Epidermal melanocyte (primary cell): ENCODE measurements around the gene SCFD2.
"Not testable (repeated sequence)": the region's sequence is repeated elsewhere in the genome, so short reads cannot be mapped to it uniquely, and the experiment has no call there.

Experiments used
- DNase-seq: peaks from one replicate; pipeline ENCODE4 v3.0.0; 2011; ENCODE audit warnings: low spot score; ENCODE audit not compliant: insufficient read length

SCFD2 gene

DNA sequence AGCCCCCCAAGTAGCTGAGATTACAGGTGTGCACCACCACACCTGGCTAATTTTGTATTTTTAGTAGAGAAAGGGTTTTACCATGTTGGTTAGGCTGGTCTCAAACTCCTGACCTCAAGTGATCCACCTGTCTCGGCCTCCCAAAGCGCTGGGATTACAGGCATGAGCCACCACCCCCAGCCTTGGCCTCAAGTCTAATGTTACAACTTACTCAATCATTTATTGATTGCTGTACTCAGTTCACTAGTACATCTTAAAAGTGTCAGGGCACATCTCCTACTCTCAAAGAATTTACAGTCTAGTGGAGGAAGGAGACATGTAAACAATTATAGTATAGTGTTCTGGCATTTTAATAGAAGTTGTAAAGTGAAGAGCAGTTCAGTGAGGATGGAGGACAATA, 19.5 kb downstream of the SCFD2 start:
- DNase-seq: not testable (repeated sequence)

DNA sequence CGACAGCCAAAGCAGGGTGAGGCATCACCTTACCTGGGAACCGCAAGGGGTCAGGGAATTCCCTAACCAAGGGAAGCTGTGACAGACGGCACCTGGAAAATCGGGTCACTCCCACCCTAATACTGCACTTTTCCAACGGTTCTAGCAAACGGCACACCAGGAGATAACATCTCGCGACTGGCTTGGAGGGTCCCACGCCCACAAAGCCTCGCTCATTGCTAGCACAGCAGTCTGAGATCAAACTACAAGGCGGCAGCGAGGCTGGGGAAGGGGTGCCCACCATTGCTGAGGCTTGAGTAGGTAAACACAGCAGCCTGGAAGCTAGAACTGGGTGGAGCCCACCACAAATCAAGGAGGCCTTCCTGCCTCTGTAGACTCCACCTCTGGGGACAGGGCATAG, 25.7 kb downstream of the SCFD2 start:
- DNase-seq: not testable (repeated sequence)

DNA sequence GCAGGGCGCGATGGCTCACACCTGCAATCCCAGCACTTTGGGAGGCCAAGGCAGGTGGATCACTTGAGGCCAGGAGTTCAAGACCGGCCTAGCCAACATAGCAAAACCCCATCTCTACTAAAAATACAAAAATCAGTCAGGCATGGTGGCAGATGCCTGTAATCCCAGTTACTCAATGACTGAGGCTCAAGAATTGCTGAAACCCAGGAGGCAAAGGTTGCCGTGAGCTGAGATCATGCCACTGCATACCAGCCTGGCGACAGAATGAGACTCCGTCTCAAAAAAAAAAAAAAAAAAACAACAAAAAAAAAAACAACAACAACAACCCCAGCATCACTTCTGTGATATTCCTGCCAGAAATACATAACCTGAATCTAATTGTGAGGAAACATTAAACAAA, 30.9 kb downstream of the SCFD2 start:
- not testable (repeated sequence) for DNase-seq

DNA sequence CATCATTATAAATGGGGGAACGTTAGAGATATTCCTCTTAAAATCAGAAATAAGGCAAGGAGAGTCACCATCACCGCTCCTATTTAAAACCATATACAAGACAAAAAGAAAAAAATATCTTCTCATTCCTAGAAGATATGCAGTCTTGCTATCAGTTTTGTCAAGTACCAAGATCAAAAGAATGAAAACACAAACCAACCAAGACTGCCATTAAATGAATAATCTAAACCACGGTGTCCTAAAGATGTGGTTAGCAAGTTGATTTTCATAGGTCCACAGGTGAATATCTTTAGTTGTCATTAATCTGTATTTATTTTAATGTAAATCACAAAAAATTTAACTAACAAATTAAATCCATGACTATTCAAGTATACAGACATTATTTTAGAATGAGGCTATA, 39.3 kb downstream of the SCFD2 start:
- DNase-seq: no peak

DNA sequence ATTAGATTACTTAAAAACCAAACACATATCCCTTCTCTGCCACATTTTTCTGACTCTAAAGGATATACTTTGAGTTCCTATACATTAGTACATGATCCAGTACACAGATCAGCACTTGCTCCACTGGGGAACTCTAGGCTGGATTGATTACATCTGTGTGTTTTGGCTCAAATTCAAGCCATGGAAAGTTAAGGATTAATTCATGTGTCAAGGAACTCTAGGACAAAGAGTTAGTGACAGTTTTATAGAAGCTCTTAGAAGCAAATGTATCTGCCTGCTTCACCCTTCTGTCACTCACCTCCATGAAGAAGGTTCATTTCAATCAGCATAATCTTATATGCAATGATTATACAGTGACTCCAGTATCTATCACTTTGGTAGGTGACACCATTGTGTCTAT, 43.2 kb downstream of the SCFD2 start:
- no peak for DNase-seq

DNA sequence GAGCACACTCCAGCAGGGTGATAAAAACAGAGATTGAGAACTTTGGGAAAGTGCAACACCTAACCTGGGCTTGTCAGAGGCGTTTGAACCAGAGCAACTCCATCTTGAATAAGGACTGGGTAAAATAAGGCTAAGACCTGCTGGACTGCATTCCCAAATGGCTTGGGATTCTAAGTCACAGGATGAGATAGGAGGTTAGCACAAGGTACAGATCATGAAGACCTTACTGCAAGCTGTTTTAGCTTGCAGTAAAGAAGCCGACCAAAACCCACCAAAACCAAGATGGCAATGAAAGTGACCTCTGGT, 43.9 kb downstream of the SCFD2 start:
- DNase-seq: no peak

DNA sequence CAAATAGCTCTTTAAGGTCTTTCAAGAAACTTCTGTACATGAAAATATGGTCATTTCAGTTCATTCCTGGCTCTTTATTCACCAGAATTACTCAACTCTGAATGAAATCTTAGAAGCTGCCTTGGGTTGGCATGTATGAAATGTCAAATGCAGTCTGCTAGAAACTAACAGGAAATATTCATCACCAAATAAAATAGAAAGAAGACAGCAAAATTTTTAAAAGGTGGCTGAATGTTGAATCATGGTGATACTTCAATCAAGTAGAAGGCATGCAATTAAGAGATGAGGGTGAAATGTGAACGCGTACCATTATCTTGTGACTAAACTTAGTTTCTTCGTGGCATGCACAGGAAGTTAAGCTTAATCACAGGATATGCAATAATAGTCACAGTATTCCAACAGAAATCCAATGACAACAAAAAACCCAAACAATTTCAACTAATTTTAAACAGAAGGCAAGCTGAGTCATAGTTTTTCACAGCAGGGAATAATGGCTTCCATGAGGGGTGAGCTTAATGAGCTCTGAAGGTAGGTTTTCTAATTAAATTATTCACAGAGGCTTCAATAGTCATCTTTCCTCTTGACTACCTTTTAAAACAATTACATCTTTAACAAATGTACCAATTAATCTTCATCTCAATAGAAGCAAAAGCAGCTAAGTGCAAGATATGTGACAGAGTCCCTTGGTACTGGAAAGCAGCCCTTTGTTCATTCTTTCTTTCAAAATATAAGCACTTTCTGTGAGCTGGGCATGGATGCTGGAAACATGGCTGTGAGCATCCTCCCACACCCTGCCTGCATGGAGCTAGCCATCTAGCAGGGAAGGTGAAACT, 44.5 kb downstream of the SCFD2 start:
- peak; percentile 43 for DNase-seq

DNA sequence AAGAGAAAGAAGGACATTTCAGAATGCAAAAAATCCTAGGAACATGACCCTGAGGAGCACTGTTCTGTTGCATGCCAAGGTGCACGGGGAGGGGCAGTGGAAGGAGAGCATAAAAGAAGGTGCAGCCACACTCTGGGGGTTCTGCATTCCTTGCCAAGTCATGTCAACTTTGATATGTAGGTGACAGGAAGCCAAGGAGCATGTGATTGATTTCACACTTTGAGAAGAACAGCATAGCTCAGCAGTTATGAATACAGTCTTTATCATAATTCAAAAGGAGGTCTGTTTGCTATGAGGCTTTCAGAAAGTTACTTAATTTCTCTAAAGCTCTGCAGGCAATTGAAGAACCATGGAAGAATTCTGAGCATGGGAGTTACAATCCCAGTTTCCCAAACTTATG, 50.6 kb downstream of the SCFD2 start:
- DNase-seq: peak; percentile 26

DNA sequence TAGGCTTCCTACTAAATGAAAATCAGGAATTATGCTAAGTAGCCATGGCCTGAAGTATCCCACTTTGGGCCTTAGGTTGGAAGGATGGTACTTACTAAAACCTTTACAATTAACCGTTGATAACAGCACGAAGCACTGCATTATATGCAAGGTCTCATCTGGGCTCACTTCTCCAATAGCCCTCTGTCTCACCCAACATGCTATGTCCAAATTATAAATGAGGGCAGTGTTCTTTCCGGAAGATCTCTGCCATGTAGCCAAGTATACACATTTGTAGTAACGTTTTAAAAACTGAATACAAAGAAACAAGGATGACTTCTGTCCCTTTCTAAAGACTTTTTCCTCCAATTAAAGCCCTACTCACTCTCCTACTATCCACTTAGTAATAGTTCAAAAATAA, 51.6 kb downstream of the SCFD2 start:
- no peak for DNase-seq

DNA sequence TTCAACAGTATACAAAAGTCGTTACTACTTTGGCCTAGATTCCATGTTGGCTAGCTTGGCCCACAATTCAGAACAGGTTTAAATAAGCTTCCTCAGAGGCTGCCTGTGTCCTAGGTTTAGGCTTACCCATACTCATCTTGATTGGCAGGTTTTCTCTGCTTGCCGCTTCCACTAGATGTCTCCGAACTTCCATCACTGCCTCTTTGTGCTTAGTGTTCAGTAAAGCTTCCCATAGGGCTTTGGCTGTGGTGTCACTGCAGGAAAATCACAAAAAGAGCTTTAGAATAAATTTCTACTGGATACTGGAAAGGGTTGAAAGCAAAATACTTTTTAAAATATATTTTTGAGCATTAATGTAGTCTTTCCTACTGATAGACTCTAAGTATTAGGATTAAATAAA, 52.4 kb downstream of the SCFD2 start:
- no peak for DNase-seq

DNA sequence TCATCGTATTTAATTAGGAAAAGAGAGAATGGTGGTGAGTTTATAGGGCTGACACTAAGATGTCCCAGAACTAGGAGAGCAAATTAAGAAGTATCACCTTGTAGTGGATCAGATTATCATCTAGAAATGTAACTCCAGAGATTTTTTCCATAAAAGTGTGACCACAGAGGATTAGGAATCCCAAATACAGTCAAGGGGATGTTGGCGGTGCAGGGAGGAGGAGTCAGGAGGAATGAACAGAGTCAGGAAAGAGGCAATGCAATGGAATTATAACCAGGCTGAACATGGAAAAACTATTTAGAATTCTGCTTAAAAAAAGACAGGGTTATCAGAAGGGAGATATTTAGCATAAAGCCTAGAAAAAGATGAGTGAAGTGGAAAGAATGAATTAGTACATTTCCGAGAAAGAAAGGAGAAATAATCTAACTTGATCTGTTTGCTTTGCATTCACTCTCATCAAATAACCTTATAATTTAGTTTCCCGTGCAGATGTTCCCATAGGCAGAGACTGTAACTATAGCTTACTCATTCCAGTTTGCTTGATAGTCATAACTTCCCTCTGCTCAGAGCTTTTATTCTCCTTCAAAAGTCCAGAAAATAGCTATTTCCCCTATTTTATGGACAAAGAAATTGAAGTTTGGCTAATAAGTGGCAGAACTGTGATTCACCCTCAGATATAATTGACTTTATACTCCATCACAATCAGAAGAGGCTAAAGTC, 56.4 kb downstream of the SCFD2 start:
- DNase-seq: no peak

DNA sequence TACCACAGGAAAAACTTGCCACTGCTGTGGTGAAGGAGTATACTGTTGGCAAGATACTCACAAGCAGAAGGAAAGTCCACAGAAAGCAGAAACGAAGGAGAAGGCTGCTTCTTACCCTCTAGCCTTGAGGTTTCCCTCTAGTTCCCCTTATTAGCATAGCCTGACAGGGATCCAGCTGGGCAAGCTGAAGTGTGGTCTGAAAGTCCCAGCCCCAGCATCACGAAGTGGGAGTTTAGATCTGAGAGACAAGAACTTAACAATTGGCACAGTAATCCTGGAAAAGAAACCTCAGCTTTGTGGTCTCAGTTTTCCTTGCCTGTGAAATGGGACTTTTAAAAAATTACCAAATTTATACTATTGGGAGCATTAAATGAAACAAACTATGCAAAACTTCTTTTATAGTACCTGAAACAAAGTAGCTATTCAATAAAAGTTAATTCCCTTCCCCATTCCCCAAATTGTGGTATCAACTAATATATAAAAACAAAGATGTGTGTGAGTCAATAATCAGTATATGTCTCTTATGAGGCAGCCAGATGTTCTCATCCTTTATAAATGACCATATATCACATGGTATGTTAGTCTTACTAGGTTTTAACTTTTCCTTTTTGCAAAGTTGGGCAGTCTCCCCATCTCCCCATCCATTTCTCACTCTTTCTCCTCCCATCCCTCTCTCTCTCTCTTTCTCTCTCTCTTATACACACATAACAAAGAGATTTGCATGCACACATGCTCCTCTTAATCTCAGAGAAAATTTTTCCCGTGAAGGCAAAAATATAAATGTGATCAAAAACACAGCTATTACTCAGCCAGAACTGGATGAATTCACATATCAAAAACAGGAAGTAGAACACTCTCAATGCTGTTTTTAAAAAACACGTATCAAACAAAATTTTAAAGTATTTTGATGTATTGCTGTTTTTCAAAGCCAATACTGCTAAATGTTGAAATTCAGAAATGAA, 57.8 kb downstream of the SCFD2 start:
- no peak for DNase-seq

DNA sequence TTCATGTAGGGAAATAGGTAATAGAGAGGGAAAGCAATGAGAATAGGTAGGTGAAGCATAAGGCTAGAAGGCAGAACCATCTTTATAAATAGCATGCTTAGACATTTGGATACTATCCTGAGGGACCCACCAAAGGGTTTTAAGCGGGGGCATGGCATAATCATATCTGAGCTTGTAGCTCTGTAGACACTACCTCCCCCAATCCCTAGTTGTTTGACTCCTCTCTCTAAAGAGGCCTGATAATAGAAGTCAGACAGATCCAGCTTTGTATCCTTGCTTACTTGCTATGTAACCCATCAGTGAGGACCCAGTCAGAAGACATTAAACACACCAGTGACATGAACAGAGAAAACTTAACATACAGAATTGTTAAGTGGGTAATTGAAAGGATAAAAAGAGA, 58.7 kb downstream of the SCFD2 start:
- no peak for DNase-seq

DNA sequence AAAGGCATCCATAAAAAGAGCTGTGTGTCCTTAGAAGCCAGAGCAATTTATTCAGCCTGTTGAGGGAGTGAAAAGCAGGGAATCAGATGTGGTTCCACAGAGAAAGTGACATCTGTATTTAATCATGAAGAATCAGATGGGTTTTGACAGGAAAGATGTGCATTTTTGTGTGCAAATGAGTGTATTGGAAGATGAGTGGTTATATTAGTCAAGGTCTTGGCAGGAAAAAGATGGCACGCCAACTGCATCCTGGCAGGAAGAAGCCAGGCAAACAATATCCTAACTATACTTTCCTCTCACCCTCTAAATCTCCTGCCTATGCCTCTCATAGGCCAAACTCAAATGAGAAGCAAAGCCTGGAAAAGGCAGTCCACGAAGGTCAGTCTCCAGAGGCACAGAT, 59.1 kb downstream of the SCFD2 start:
- no peak for DNase-seq

DNA sequence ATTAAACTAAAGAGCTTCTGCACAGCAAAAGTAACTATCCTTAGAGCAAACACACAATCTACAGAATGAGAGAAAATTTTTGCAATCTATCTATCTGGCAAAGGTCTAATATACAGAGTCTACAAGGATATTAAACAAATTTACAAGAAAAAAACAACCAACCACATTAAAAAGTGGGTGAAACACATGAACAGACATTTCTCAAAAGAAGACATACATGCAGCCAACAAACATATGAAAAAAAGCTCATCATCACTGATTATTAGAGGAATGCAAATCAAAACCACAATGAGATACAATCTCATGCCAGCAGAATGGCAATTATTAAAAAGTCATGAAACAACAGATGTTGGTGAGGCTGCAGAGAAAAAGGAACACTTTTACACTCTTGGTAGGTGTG, 73.7 kb downstream of the SCFD2 start:
- DNase-seq: not testable (repeated sequence)

DNA sequence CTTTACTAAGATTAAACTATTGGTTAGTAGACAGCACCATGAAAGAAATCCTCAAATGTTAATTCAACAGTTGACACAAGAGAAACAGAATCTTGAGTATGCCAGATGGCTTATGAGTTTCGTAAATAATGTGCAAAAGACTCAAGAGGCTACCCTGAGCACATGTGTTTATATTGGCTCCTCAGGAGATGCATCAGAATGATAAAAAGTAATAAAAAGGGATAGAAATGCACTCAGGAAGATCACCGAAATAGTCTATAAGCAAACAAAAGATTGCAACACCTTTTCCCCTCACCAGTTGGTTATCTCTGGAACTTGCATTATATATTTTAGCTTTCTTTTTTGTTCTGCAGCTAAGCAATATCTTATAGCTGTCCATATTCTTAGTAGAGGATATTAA, 84.4 kb downstream of the SCFD2 start:
- no peak for DNase-seq

DNA sequence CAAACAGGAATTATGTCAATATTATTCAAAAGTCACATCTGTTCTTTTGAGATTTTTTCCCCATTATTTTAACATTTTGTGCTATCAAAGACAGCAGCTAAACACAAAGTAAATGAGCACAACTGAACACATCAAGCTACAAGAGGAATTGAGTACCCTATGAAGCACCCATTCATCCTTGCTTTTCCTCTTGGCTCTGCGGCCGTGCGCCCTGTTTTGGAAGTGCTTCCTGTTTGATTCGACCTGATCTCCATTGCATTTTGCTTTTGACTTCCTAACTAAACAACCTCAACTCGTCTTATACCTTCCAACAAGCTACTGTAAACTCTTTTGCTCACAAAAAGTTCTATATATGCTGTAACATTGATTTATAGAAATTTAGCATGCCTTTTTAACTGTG, 85.0 kb downstream of the SCFD2 start:
- DNase-seq: no peak

DNA sequence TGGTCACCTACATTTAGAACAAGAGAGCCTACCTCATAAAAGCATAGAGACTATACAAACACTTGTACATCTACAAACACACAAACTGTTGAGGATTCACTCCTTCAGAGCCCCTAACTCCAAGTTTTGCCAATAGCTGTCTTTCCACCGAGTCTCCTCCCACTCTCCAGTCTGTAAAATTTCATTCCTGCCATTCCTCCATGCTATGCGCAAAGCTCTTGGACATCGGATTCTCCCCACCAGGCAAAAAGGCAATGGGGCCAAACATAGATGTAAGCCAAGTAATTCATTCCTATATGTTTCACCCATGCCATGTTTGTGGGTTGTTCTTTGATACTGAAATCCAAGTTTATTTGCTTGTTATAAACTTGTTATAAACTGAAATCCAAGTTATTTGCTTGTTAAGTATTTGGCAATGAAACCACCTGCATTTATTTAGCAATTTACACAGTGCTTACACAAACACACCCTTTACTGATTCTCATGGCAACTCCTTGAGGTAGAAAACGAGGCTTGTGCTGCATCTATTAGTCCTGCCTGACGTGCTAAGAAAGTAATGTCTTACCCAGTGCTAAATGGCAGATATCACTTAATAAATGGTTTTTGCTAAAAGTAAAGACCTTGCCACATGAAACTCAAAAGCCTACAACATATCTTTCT, 91.1 kb downstream of the SCFD2 start:
- no peak for DNase-seq

DNA sequence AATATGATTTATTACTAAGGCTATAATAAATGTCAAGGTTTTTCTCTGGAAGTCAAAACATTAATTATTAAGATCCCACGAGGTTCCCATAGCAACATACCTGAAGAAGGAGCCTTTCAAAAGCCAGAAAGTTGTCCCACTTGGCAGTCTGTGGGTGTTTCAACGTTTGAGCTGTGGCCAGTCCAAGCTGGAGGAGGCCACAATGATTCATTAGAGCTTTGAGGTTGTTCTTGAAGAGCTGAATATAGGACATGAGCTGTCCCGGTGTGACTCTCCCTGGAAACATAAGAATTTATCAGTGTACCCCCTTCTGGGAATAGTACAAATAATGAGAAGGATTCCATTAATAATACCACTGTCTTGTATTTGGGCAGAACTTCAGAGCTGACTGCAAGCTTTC, 92.1 kb downstream of the SCFD2 start:
- DNase-seq: no peak

DNA sequence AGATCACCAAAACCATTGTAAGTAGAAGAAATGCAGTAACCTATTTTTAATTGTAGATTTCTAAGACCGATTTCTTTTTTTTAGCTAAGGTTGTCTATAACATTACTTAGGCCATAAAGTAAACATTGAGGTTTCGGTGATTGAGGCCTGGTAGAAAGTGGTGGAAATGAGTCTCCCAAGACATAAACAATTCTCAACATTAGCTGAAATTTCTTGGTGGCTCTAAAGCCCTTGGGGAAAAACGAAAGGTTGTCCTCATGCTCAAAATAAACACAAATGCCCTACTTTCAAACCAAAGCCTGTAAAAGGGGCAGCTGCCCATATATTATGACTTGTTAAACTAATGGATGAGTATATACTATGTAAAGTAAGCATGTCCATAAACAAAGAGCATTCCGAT, 98.8 kb downstream of the SCFD2 start:
- no peak for DNase-seq

DNA sequence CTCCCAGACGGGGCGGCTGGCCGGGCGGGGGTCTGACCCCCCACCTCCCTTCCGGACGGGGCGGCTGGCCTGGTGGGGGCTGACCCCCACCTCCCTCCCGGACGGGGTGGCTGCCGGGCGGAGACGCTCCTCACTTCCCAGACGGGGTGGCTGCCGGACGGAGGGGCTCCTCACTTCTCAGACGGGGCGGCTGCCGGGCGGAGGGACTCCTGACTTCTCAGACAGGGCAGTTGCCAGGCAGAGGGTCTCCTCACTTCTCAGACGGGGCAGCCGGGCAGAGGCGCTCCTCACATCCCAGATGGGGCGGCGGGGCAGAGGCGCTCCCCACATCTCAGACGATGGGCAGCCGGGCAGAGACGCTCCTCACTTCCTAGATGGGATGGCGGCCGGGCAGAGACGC, 109.9 kb downstream of the SCFD2 start:
- not testable (repeated sequence) for DNase-seq
